Measurements from ENCODE around the gene TTC9B. TPM values are rescaled to one million over a fixed set of nuclear protein-coding genes. Genes with fewer than 3 reads are reported as not detected.

TTC9B gene
- total and polyA plus RNA-seq, 10 donors: not detected

DNA sequence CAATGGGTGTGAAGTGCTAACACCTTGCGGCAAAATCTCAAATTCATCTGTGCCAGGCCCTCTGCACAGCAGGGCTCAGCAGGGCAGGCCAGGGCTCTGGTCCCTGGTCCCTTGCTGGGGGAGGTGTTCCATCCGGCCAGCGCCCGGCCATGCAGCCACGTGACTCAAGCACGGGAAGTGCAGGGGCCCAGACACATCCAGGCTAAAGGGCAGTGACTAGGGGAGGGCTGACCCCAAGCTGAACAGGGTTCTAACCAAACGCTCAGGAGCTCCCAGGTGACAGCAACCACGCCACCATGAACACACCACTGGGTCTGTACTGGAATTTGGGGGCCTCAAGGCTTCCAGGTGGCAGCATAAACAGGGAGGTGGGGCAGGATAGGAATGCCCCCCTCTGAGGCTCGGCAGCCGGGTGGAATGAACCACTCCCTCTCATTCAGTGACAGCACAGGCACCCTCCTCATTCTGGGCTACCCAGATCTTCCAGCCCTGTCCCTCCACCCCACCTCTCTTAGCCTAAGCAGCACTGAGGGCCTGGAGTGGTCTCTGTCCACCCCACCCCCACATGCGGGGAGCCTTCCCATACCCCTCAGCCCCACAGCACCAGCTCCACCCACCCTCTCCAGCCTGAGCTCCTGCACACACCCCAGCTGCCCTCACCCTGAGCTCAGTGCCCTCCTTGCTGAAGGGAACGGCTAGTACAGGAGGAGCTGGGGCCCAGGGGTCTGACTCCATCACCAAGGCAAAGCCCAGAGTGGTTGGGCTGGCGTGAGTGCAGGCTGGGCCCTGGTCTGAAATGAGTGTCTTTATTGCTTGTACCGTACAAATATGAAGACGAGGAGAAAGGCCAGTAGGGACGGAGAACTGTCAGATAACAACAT, 13.6 kb upstream of the TTC9B start:
- H3K9me3 ChIP-seq: no peaks in the 10 kb centered on the region
- TF ChIP-seq POLR2A (IDR thresholded peaks at IDR 0.05): no peak
- TF ChIP-seq POLR2AphosphoS5 (IDR thresholded peaks at IDR 0.05): peak; percentile 19 to 79 (median 75)
- no peak for TF ChIP-seq CTCF (IDR thresholded peaks at IDR 0.05 in 8 of 11, conservative IDR thresholded peaks at IDR 0.05 in 3 of 11)
- peaks cover 0 to 38% (median 18%) of the 10 kb centered on the region in 6 donors for H3K4me1 ChIP-seq
- WGBS, 5 donors: 60 to 83% (median 75%) methylated on average over 10 to 16 of the region's 16 CpGs
- no peak for DNase-seq
- H3K27ac ChIP-seq: peak overlapping the region in 7 of 8 donors; percentile 36 to 65 (median 42)
- intact Hi-C loops (cut with DNase I; ENCODE audit: low total_unique reads): no loop called here
- H3K4me3 ChIP-seq: no peak overlapping the region
- peaks cover 0 to 48% (median 38%) of the 10 kb centered on the region in 6 donors for H3K36me3 ChIP-seq
- H3K27me3 ChIP-seq (replicated peaks in 1 of 7): peaks cover 0 to 12% (median 6%) of the 10 kb centered on the region in 7 donors

DNA sequence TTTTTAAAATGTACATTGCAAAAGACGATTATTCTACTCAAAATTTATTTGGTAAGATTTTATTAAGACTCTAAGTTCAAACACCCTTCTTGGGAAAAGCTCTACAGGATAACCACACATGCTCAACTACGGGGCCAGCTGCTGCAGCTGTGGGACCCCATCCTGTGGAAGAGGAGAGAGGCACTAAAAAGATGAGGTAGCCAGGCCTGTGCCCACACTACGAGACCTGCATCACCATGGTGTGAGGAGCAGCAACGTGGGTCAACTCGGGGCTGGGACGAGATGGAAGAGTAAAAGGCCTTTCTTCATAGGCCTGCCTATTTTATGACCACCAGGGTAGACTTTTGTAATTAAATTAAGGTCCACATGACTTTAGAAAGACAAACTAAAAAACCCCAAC, 12.9 kb upstream of the TTC9B start:
- TF ChIP-seq POLR2AphosphoS5 (IDR thresholded peaks at IDR 0.05): no peak
- no peak for TF ChIP-seq POLR2A (IDR thresholded peaks at IDR 0.05)
- TF ChIP-seq CTCF (IDR thresholded peaks at IDR 0.05 in 8 of 11, conservative IDR thresholded peaks at IDR 0.05 in 3 of 11): no peak
- 84 to 89% (median 86%) methylated on average over 6 of the region's 6 CpGs for WGBS, 5 donors
- no peaks in the 10 kb centered on the region for H3K9me3 ChIP-seq
- intact Hi-C loops (cut with DNase I; ENCODE audit: low total_unique reads): no loop called here
- H3K4me1 ChIP-seq: peaks cover 7 to 45% (median 25%) of the 10 kb centered on the region in 6 donors
- DNase-seq: no peak
- H3K36me3 ChIP-seq: peaks cover 0 to 41% (median 31%) of the 10 kb centered on the region in 6 donors
- peak overlapping the region in 4 of 8 donors; percentile 42 to 65 (median 62) for H3K27ac ChIP-seq
- H3K27me3 ChIP-seq (replicated peaks in 1 of 7): peaks cover 4 to 19% (median 14%) of the 10 kb centered on the region in 7 donors
- no peak overlapping the region for H3K4me3 ChIP-seq

- WGBS, 5 donors: 55 to 67% (median 60%) methylated on average over 4 of the region's 4 CpGs
- Histone ChIP-seq H3K4me1 (peaks cover 10 to 52% (median 29%) of the 10 kb centered on the region in 6 donors), H3K4me3 (no peak overlapping the region), H3K9me3 (no peaks in the 10 kb centered on the region), H3K36me3 (peaks cover 0 to 30% (median 20%) of the 10 kb centered on the region in 6 donors), H3K27me3 (replicated peaks in 1 of 7) (peaks cover 4 to 30% (median 21%) of the 10 kb centered on the region in 7 donors), H3K27ac (peak overlapping the region in 2 of 8 donors; percentile 10 to 26)
- intact Hi-C loops (cut with DNase I; ENCODE audit: low total_unique reads): no loop called here
- TF ChIP-seq CTCF (IDR thresholded peaks at IDR 0.05 in 8 of 11, conservative IDR thresholded peaks at IDR 0.05 in 3 of 11) (no peak), POLR2AphosphoS5 (IDR thresholded peaks at IDR 0.05) (no peak), POLR2A (IDR thresholded peaks at IDR 0.05) (no peak)
- DNase-seq: no peak
These were observed 11.8 kb upstream of the TTC9B start for GRCh38 chr19:40229926-40230417.

DNA sequence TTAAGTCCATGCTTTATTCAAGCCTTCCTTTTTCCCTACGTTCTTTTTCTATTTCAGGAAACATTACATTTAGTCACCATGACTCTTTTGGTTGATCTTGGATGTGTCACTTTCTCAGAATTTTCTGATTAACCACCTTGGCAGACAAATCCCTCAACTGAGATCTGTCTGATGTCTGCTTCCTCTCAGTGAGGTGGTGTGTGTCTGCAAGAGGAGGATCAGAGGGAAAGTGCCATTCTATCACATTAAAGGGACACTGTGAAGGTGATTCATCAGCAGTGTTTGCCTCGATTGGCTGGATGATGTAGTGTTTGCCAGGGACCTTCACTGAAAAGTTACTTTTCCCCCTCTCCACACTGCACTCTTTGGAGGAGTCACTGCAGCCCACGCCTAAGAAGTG, 11.3 kb upstream of the TTC9B start:
- H3K4me1 ChIP-seq: peaks cover 10 to 47% (median 29%) of the 10 kb centered on the region in 6 donors
- H3K27ac ChIP-seq: no peak overlapping the region
- intact Hi-C loops (cut with DNase I; ENCODE audit: low total_unique reads): no loop called here
- WGBS, 5 donors: 31 to 55% (median 46%) methylated on average over 3 of the region's 3 CpGs
- H3K36me3 ChIP-seq: peaks cover 0 to 25% (median 16%) of the 10 kb centered on the region in 6 donors
- H3K4me3 ChIP-seq: no peak overlapping the region
- no peaks in the 10 kb centered on the region for H3K9me3 ChIP-seq
- H3K27me3 ChIP-seq (replicated peaks in 1 of 7): peaks cover 4 to 35% (median 26%) of the 10 kb centered on the region in 7 donors
- TF ChIP-seq POLR2A (IDR thresholded peaks at IDR 0.05) (no peak), CTCF (IDR thresholded peaks at IDR 0.05 in 8 of 11, conservative IDR thresholded peaks at IDR 0.05 in 3 of 11) (no peak), POLR2AphosphoS5 (IDR thresholded peaks at IDR 0.05) (no peak)
- DNase-seq: no peak

All from spleen (tissue), 11 donors.